ENCODE data around the gene SMYD3. TPM values are rescaled to one million over a fixed set of nuclear protein-coding genes. Genes with fewer than 3 reads are reported as not detected.

SMYD3 gene
- total and polyA plus RNA-seq, 2 of the 4 experiments (the other 2 are of a cell fraction) = 26.5 to 37.6 TPM

GRCh38 chr1:246246430-246246829, 260.6 kb downstream of the SMYD3 start:
- Histone ChIP-seq H4K91ac (ENCODE audit: insufficient read depth, low read depth, low read length) (no peak overlapping the region), H3K9me3 (ENCODE audit: control insufficient read depth, insufficient read depth, low read length) (no peaks in the 10 kb centered on the region), H3K4me1 (ENCODE audit: control insufficient read depth, insufficient read depth, low read length) (no peaks in the 10 kb centered on the region), H2BK15ac (ENCODE audit: low read depth, low read length) (no peak overlapping the region), H3K4me2 (ENCODE audit: low read depth, low read length) (no peak overlapping the region), H4K20me1 (ENCODE audit: insufficient read depth, low read length) (no peaks in the 10 kb centered on the region), H2BK20ac (ENCODE audit: low read depth, low read length) (no peak overlapping the region), H3K9me1 (ENCODE audit: insufficient read depth, low read length) (no peaks in the 10 kb centered on the region), H3K27ac (ENCODE audit: insufficient read depth, low read length) (no peak overlapping the region), H4K5ac (ENCODE audit: low read depth, low read length) (no peak overlapping the region), H3K27me3 (ENCODE audit: control insufficient read depth, insufficient read depth, low read length) (no peaks in the 10 kb centered on the region), H3K18ac (ENCODE audit: low read depth, low read length) (no peak overlapping the region), H2BK5ac (ENCODE audit: low read depth, low read length, poor library complexity, severe bottlenecking) (no peak overlapping the region), H3K79me1 (ENCODE audit: low read depth in 1 of 2, low read length in 2 of 2) (no peaks in the 10 kb centered on the region), H3K9ac (ENCODE audit: low read depth, low read length) (no peak overlapping the region), H2AK5ac (ENCODE audit: low read depth, low read length) (no peak overlapping the region), H2AK9ac (replicated peaks; ENCODE audit: low read depth, low read length, poor library complexity) (no peak overlapping the region), H3K4me3 (ENCODE audit: insufficient read depth, low read depth, low read length) (no peak overlapping the region), H4K8ac (ENCODE audit: low read depth in 2 of 2, low read length in 2 of 2) (no peak overlapping the region), H3K56ac (ENCODE audit: extremely low read depth, insufficient read depth, low read length) (no peak overlapping the region), H3K14ac (replicated peaks; ENCODE audit: low read depth, low read length) (no peak overlapping the region), H3K4ac (ENCODE audit: low read depth, low read length) (no peak overlapping the region), H2BK120ac (ENCODE audit: low read depth, low read length) (no peak overlapping the region), H3K23ac (ENCODE audit: low read depth, low read length) (no peak overlapping the region), H3K36me3 (ENCODE audit: control insufficient read depth, insufficient read depth, low read length) (no peaks in the 10 kb centered on the region), H2AFZ (replicated peaks; ENCODE audit: low read length, poor library complexity) (no peak overlapping the region)
- TF ChIP-seq MXI1 (IDR thresholded peaks at IDR 0.05; ENCODE audit: borderline replicate concordance, low read depth, low read length) (no peak), MAZ (IDR thresholded peaks at IDR 0.05; ENCODE audit: borderline replicate concordance, low read depth, low read length) (no peak)
- intact Hi-C loops (cut with micrococcal nuclease) = no loop called here
- dilution Hi-C loops (cut with HindIII; ENCODE audit: low sequenced_read_pairs, unreplicated experiment) = no loop called here
- no CpG with 5 or more reads among the region's 1 CpG for WGBS, 2 experiments (ENCODE audit: extremely low coverage in 2 of 2, insufficient read length in 1 of 2)
- ATAC-seq (ENCODE audit: low read depth) (no peak), DNase-seq (no peak)
- ChIA-PET POLR2A (ENCODE audit: unreplicated experiment) (no interaction called here), CTCF (interaction anchor here (1.2 kb wide), 1 partner anchor 12 kb away, joined by 6 read pairs; no protein-coding TSS in a partner anchor)
- in situ Hi-C loops (cut with MboI; ENCODE audit: low sequenced_read_pairs) = no loop called here
- BruUV-seq (replicated peaks) = no TSS peak
